ENCODE measurements around the gene PARN. TPM values are rescaled to one million over a fixed set of nuclear protein-coding genes. Genes with fewer than 3 reads are reported as not detected.

The PARN gene, protein sequence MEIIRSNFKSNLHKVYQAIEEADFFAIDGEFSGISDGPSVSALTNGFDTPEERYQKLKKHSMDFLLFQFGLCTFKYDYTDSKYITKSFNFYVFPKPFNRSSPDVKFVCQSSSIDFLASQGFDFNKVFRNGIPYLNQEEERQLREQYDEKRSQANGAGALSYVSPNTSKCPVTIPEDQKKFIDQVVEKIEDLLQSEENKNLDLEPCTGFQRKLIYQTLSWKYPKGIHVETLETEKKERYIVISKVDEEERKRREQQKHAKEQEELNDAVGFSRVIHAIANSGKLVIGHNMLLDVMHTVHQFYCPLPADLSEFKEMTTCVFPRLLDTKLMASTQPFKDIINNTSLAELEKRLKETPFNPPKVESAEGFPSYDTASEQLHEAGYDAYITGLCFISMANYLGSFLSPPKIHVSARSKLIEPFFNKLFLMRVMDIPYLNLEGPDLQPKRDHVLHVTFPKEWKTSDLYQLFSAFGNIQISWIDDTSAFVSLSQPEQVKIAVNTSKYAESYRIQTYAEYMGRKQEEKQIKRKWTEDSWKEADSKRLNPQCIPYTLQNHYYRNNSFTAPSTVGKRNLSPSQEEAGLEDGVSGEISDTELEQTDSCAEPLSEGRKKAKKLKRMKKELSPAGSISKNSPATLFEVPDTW
- total RNA-seq = 10 to 100 TPM; 47.6 to 67.2 TPM
- 43.5 TPM for polyA plus RNA-seq (ENCODE audit: insufficient read depth, low read depth, low replicate concordance)
- long read RNA-seq, donor 1, partial matches to known transcripts = 34 of 44 reads
- long read RNA-seq, donor 1, other reads (novel, unspliced or antisense) = 7 of 44 reads
- long read RNA-seq, donor 2, partial matches to known transcripts = 0 of 1 reads
- long read RNA-seq, donor 2, other reads (novel, unspliced or antisense) = 0 of 1 reads

DNA sequence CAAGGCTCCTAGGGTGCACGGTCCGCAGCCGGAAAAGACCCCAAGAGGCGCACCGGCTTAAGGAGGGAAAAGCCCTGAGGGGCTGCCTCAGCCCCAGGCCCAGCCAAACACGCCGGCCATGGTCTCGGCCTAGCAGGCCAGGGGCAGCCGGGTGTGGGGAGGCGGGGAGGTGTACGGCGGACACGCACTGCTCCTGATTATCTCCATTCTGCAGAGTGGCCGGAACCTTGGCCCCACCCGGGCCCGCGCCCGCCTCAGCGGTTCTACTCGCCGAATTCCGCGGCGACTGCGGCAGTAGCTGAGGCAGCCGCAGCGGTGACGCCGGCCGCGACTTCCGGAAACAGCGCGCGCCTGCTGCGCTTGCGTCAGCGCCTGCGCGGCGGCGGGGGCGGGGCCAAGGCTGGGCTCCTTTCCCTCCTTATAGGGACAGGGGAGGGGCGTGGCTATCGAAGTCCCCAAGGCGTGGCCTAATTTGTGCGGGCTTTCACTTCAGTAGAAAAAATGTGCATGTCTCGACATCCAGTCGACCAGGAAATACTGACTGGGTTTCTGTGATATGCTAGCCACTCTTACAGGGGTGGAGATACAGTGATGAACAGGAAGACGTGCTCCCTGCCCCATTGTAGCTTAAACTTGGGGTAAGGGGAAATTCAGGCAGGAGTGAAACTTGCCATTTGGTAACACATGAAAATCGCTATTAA lies at the start of gene PARN:
Gene PARN, minus strand, starts transcription at position 342 of the 701 bp plus-strand sequence. Its CDS starts 135 bp downstream, at position 207.
- no peaks in the 10 kb centered on the region for H3K27me3 ChIP-seq
- peaks cover 15% of the 10 kb centered on the region for H3K4me1 ChIP-seq
- WGBS, 2 donors = 2% methylated on average over 27 to 33 of the region's 51 CpGs
- no peaks in the 10 kb centered on the region for H3K36me3 ChIP-seq (ENCODE audit: low read depth, missing control alignments)
- H3K27ac ChIP-seq = peak within 1 kb of the TSS; percentile 85 to 88
- DNase-seq = peak; percentile 98
- no peaks in the 10 kb centered on the region for H3K9me3 ChIP-seq
- intact Hi-C loops (cut with DNase I; ENCODE audit: low total_unique reads) = no loop called here
- TF ChIP-seq, protein P1, sequence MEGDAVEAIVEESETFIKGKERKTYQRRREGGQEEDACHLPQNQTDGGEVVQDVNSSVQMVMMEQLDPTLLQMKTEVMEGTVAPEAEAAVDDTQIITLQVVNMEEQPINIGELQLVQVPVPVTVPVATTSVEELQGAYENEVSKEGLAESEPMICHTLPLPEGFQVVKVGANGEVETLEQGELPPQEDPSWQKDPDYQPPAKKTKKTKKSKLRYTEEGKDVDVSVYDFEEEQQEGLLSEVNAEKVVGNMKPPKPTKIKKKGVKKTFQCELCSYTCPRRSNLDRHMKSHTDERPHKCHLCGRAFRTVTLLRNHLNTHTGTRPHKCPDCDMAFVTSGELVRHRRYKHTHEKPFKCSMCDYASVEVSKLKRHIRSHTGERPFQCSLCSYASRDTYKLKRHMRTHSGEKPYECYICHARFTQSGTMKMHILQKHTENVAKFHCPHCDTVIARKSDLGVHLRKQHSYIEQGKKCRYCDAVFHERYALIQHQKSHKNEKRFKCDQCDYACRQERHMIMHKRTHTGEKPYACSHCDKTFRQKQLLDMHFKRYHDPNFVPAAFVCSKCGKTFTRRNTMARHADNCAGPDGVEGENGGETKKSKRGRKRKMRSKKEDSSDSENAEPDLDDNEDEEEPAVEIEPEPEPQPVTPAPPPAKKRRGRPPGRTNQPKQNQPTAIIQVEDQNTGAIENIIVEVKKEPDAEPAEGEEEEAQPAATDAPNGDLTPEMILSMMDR (IDR thresholded peaks at IDR 0.05) = no peak
- TF ChIP-seq POLR2A (IDR thresholded peaks at IDR 0.05) = peak; percentile 55
- H3K4me3 ChIP-seq = peak within 1 kb of the TSS; percentile 91 to 95

DNA sequence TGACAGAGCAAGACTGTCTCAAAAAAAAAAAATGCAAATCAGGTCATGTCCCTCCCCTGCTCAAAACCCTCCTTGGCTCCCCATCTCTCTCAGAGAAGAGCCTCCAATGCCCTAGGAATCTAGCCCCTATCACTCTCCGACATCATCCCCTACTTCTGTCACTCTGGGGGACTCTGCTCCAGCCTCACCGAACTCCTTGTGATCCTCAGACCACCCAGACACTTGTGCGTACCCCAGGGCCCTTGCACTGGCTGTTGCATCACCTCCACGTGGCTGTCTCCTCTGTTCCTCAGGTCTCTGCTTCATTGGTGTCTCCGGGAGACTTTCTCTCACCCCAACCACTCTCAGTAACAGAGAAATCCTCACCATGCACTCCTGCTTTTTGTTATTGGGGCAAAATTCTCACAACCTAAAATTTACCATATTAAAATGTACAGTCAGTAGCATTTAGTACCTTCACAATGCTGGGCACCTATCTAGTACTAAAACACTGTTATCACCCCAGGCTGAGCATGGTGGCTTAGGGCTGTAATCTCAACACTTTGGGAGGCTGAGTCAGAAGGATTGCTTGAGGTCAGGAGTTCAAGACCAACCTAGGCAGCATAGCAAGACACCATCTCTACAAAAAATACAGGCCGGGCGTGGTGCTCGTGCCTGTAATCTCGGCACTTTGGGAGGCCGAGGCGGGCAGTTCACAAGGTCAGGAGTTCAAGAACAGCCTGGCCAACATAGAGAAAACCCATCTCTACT lies 48.9 kb upstream of the PARN start:
- intact Hi-C loops (cut with DNase I; ENCODE audit: low total_unique reads) = no loop called here
- WGBS, 2 donors = 78 to 87% methylated on average over 11 of the region's 11 CpGs

DNA sequence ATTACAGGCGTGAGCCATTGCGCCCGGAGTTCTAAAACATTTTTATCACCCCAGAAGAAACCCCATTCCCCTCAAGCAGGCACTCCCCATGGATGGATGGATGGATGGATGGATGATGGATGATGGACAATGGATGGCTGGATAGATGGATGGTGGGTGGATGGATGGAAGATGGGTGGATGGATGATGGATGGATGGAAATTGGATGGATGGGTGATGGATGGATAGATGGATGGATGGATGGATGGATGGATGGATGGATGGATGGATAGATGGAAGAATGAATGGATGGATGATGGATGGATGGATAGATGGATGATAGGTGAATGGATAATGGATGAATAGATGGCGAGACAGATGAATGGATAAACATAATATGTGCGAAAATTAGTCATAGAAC lies 47.6 kb upstream of the PARN start:
- H3K4me3 ChIP-seq = no peak overlapping the region
- no peak for TF ChIP-seq POLR2A (IDR thresholded peaks at IDR 0.05)
- TF ChIP-seq, protein P1 (IDR thresholded peaks at IDR 0.05) = no peak
- H3K4me1 ChIP-seq = no peaks in the 10 kb centered on the region
- no peaks in the 10 kb centered on the region for H3K27me3 ChIP-seq
- H3K27ac ChIP-seq = no peak overlapping the region
- H3K36me3 ChIP-seq (ENCODE audit: low read depth, missing control alignments) = no peaks in the 10 kb centered on the region
- H3K9me3 ChIP-seq = no peaks in the 10 kb centered on the region
- 89 to 98% methylated on average over 5 of the region's 5 CpGs for WGBS, 2 donors
- intact Hi-C loops (cut with DNase I; ENCODE audit: low total_unique reads) = no loop called here
- no peak for DNase-seq

More for the DNA sequence above, 48.9 kb upstream of the PARN start:
- H3K27me3 ChIP-seq = no peaks in the 10 kb centered on the region
- no peak overlapping the region for H3K4me3 ChIP-seq
- no peak overlapping the region for H3K27ac ChIP-seq
- H3K36me3 ChIP-seq (ENCODE audit: low read depth, missing control alignments) = no peaks in the 10 kb centered on the region
- no peak for TF ChIP-seq POLR2A (IDR thresholded peaks at IDR 0.05)
- TF ChIP-seq, protein P1 (IDR thresholded peaks at IDR 0.05) = no peak
- DNase-seq = no peak
- no peaks in the 10 kb centered on the region for H3K4me1 ChIP-seq
- H3K9me3 ChIP-seq = no peaks in the 10 kb centered on the region

DNA sequence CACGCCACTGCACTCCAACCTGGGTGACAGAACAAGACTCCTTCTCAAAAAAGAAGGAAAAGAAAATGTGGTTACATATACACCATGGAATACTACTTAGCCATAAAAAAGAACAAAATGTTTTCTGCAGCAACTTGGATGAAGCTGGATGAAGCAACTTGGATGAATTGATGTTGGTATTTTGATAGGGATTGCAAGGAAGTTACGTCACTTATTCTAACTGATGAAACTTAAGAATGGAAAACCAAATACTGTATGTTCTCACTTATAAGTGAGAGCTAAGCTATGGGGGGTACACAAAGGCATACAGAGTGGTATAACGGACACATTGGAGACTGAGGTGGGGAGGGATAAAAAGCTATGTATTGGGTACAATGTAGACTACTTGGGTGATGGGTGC lies 46.6 kb upstream of the PARN start:
- WGBS, 2 donors = 81 to 94% methylated on average over 3 of the region's 3 CpGs
- intact Hi-C loops (cut with DNase I; ENCODE audit: low total_unique reads) = no loop called here
- TF ChIP-seq POLR2A (IDR thresholded peaks at IDR 0.05) = no peak
- TF ChIP-seq, protein P1 (IDR thresholded peaks at IDR 0.05) = no peak

More for the DNA sequence above, 46.6 kb upstream of the PARN start:
- DNase-seq = no peak
- Histone ChIP-seq H3K36me3 (ENCODE audit: low read depth, missing control alignments) (no peaks in the 10 kb centered on the region), H3K4me1 (no peaks in the 10 kb centered on the region), H3K9me3 (no peaks in the 10 kb centered on the region), H3K27me3 (no peaks in the 10 kb centered on the region), H3K27ac (no peak overlapping the region), H3K4me3 (no peak overlapping the region)
